AG09309 (cell line): ENCODE measurements around the gene ZNF611.
"Not testable (repeated sequence)": the region's sequence is repeated elsewhere in the genome, so short reads cannot be mapped to it uniquely, and the experiment has no call there.

Experiments used
- DNase-seq: peaks from one replicate; pipeline ENCODE4 v3.0.0-alpha.2; 2010; ENCODE audit warnings: low read depth
- H3K4me3 ChIP-seq: 2 replicates; pipeline ENCODE4 v1.5.1; 2011; ENCODE audit warnings: mild to moderate bottlenecking, low read depth, low read length, moderate library complexity; ENCODE audit not compliant: control insufficient read depth
- CTCF ChIP-seq: IDR thresholded peaks from 2 replicates; pipeline ENCODE4 v1.5.1; 2011; ENCODE audit warnings: mild to moderate bottlenecking, low read depth, low read length, inconsistent platforms; ENCODE audit not compliant: insufficient read depth, control insufficient read depth; ENCODE audit errors: missing control alignments

ZNF611 gene

GRCh38 chr19:52710538-52710937 is 24.3 kb downstream of the ZNF611 start:
- no peak for TF ChIP-seq CTCF
- no peak overlapping the region for H3K4me3 ChIP-seq
- DNase-seq, result no peak

GRCh38 chr19:52705615-52706014 is 29.2 kb downstream of the ZNF611 start:
- H3K4me3 ChIP-seq, DNase-seq: not testable (repeated sequence)

GRCh38 chr19:52703917-52704316 is 30.9 kb downstream of the ZNF611 start:
- no peak overlapping the region for H3K4me3 ChIP-seq
- no peak for DNase-seq
- TF ChIP-seq CTCF, result no peak

- DNase-seq, result no peak
- TF ChIP-seq CTCF, result no peak
These were observed 34.2 kb downstream of the ZNF611 start for GRCh38 chr19:52700673-52701072.

GRCh38 chr19:52699555-52699954 is 35.3 kb downstream of the ZNF611 start:
- DNase-seq, H3K4me3 ChIP-seq: not testable (repeated sequence)
- TF ChIP-seq CTCF, result peak; percentile 25

More at GRCh38 chr19:52700673-52701072, 34.2 kb downstream of the ZNF611 start:
- no peak overlapping the region for H3K4me3 ChIP-seq

GRCh38 chr19:52695996-52696395 is 38.8 kb downstream of the ZNF611 start:
- TF ChIP-seq CTCF, result no peak
- no peak overlapping the region for H3K4me3 ChIP-seq
- DNase-seq, result no peak

GRCh38 chr19:52694921-52695320 is 39.9 kb downstream of the ZNF611 start:
- TF ChIP-seq CTCF, result no peak
- no peak overlapping the region for H3K4me3 ChIP-seq
- DNase-seq, result no peak

- not testable (repeated sequence) for DNase-seq, H3K4me3 ChIP-seq
These were observed 40.6 kb downstream of the ZNF611 start for GRCh38 chr19:52694281-52694680.
